HG02884 (cell line): ENCODE measurements around the gene CTF1.
"Not testable (repeated sequence)": the region's sequence is repeated elsewhere in the genome, so short reads cannot be mapped to it uniquely, and the experiment has no call there.

Source experiments
- ATAC-seq: cut with Tn5 transposase; IDR thresholded peaks from one replicate; pipeline ENCODE4 v1.9.1; 2021; ENCODE audit warnings: mild to moderate bottlenecking, moderate library complexity; ENCODE audit not compliant: unreplicated experiment

CTF1 gene, protein sequence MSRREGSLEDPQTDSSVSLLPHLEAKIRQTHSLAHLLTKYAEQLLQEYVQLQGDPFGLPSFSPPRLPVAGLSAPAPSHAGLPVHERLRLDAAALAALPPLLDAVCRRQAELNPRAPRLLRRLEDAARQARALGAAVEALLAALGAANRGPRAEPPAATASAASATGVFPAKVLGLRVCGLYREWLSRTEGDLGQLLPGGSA

GRCh38 chr16:30896261-30896888, at the start of gene CTF1:
CTF1 (plus strand) TSS chr16:30896614; CDS start chr16:30896644, 30 bp downstream.
- ATAC-seq: no peak

- no peak for ATAC-seq
These were observed 49.6 kb upstream of the CTF1 start for GRCh38 chr16:30846649-30847402.

- ATAC-seq: no peak
These were observed 46.2 kb upstream of the CTF1 start for GRCh38 chr16:30850246-30850645.

- ATAC-seq: no peak
These were observed 42.7 kb upstream of the CTF1 start for GRCh38 chr16:30853758-30854157.

- no peak for ATAC-seq
These were observed 38.3 kb upstream of the CTF1 start for GRCh38 chr16:30858111-30858495.

- ATAC-seq: no peak
These were observed 37.5 kb upstream of the CTF1 start for GRCh38 chr16:30858829-30859423.

GRCh38 chr16:30860729-30861128, 35.7 kb upstream of the CTF1 start:
- ATAC-seq: not testable (repeated sequence)

DNA sequence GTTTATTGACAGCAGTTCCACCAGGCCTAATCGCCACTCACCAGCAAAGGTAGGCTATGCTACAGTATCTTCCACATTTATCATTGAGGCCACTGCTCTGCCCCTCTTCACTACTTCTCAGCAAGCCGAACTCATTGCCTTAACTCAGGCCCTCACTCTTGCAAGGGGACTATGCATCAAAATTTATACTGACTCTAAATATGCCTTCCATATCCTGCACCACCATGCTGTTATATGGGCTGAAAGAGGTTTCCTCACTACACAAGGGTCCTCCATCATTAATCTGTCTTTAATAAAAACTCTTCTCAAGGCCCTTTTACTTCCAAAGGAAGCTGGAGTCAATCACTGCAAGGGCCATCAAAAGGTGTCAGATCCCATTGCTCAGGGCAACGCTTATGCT, 33.2 kb upstream of the CTF1 start:
- not testable (repeated sequence) for ATAC-seq

DNA sequence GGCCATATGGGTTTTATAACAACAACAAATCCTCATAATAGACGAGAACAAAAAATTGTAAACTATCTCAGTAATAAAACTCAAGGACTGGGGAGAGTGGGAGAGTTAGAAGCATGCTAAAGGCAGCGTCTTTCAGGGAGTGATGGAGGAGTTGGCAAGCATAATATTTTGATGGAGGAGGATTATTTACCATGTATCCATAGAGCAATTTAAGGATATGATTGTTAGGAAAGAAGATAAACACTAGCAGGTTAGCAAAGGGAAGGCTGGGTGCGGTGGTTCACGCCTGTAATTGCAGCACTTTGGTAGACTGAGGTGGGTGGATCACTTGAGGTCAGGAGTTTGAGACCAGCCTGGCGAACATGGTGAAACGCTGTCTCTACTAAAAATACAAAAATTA, 30.4 kb upstream of the CTF1 start:
- no peak for ATAC-seq

DNA sequence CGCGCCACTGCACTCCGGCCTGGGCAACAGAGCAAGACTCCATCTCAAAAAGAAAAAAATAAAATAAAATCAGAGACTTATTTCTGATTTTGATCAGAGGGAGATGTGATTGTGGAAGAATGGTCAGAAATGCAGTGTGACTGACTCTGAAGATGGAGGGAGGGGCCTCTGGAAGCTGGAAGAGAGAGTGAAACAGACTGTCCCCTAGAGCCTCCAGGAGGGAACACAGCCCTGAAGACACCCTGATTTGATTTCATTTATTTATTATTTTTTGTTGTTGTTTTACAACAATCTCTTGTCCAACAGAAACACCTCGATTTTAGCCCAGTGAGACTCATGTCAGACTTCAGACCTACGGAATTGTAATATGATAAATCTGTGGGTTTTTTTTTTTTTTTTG, 28.7 kb upstream of the CTF1 start:
- no peak for ATAC-seq

DNA sequence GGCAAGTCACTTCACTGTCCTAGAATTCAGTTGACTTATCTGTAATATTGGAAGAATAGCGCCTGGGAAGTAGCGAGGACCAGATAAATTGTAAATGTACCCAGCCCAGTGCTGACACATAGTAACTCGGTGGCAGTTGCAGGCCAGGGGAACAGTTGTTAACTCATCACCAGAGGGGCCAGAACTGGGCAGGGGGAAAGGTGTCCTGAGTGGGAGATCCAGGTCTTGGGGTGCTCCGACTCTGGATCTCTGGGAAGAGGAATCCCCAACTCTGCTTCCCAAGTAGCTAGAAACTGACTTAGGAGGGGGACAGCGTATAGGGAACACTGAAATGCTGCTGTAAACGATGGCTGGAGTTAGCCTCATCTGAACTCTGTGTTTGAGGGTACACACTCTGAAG, 25.5 kb upstream of the CTF1 start:
- no peak for ATAC-seq

GRCh38 chr16:30874244-30874820, 22.1 kb upstream of the CTF1 start:
- no peak for ATAC-seq

GRCh38 chr16:30874821-30875717, 21.3 kb upstream of the CTF1 start:
- peak; percentile 72 for ATAC-seq

GRCh38 chr16:30875871-30876801, 20.3 kb upstream of the CTF1 start:
- ATAC-seq: no peak

DNA sequence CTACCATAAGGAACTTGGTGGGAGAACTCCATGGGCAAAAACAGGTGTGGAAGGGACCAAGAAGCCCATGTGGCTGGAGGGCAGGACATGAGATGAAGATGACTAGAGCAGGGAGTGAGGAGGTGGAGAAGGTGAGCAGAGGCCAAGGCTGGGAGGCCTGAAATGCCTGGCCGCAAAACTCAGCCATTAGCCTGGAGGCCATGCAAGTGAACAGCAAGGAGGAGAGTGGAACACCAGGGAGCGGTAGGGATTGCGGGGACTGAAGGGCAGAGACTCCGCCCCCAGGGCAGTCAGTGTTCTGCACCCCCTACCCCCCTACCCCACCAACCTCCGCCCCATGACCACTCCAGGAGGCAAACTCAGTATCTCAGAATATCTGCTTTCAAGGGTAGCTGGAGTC, 19.5 kb upstream of the CTF1 start:
- no peak for ATAC-seq

DNA sequence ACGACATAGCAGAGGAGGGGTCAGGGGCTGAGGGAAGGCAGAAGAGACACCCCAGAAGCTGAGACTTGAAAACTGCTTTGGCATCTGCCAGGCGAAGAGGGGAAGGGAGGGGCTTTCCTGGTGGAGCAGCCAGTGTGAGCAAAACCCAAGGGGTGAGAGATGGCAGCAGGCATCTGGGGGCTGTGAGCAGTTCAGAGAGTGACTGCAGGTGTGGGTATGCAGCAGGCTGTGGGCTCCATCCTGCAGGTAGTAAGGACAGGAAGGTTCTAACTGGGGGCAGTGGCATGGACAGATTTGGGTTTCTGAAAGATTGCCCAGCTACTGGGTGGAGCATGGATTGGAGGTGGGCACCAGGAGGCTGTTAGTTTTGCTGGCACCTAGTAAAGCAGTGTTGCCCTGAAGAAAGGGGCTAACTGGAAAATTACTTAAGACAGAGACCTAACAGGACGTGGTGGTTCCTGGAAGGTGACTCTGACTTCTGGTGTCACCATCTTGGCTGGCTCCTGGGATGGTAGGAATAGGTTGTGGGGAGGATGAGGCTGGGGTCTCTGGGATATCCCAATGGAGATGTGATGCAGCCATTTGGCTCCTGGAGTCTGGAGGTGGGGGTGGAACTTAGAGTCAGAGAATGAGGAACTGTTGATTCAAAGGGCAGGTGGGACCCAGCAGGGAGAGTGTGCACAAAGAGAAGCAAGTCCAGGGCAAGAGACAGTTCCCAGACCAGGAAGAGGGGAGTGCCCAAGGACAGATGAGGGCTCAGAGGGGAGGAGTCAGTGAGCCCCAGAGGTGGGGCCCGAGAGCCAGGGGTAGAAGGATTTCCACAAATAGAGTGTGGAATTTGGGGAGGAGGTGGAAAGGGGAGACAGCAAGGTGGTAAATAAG, 13.7 kb upstream of the CTF1 start:
- ATAC-seq: no peak

GRCh38 chr16:30884760-30885159, 11.7 kb upstream of the CTF1 start:
- no peak for ATAC-seq

- ATAC-seq: no peak
These were observed 11.2 kb upstream of the CTF1 start for GRCh38 chr16:30885196-30885595.
